Measurements from ENCODE around the gene SRMS. TPM values are rescaled to one million over a fixed set of nuclear protein-coding genes. Genes with fewer than 3 reads are reported as not detected.

Gene SRMS
- total and polyA plus RNA-seq, 7 donors = 0.19 to 2.4 TPM; not detected in 5

GRCh38 chr20:63497138-63497945, 50.2 kb downstream of the SRMS start:
- TF ChIP-seq POLR2AphosphoS5 (IDR thresholded peaks at IDR 0.05) (no peak), EP300 (IDR thresholded peaks at IDR 0.05) (no peak), CTCF (IDR thresholded peaks at IDR 0.05) (no peak)

GRCh38 chr20:63496596-63497120, 50.9 kb downstream of the SRMS start:
- Histone ChIP-seq H3K4me3 (peak overlapping the region in 3 of 4 donors; percentile 34 to 40 (median 38)), H3K9me3 (no peaks in the 10 kb centered on the region), H3K27ac (no peak overlapping the region), H3K36me3 (no peaks in the 10 kb centered on the region), H3K4me1 (peaks cover 0 to 33% (median 26%) of the 10 kb centered on the region in 4 donors), H3K27me3 (peaks cover 31 to 63% (median 47%) of the 10 kb centered on the region in 3 donors)
- TF ChIP-seq CTCF (IDR thresholded peaks at IDR 0.05) = no peak
- intact Hi-C loops (cut with DNase I) = loop anchor here (1.0 kb wide), 1 partner anchor 23 kb away; no protein-coding TSS in a partner anchor
- DNase-seq = peak; percentile 65
- WGBS, 2 donors = 46 to 64% methylated on average over 16 of the region's 16 CpGs

More at GRCh38 chr20:63497138-63497945, 50.2 kb downstream of the SRMS start:
- no peak overlapping the region for H3K27ac ChIP-seq
- no peaks in the 10 kb centered on the region for H3K36me3 ChIP-seq
- no peaks in the 10 kb centered on the region for H3K9me3 ChIP-seq
- peak; percentile 64 for DNase-seq
- H3K4me1 ChIP-seq = peaks cover 0 to 38% (median 29%) of the 10 kb centered on the region in 4 donors
- intact Hi-C loops (cut with DNase I) = no loop called here
- H3K4me3 ChIP-seq = no peak overlapping the region
- H3K27me3 ChIP-seq = peaks cover 31 to 69% (median 47%) of the 10 kb centered on the region in 3 donors
- 54 to 65% methylated on average over 20 of the region's 20 CpGs for WGBS, 2 donors

- peaks cover 31 to 63% (median 47%) of the 10 kb centered on the region in 3 donors for H3K27me3 ChIP-seq
- DNase-seq = peak; percentile 81
- 19 to 25% methylated on average over 48 of the region's 48 CpGs for WGBS, 2 donors
- H3K36me3 ChIP-seq = no peaks in the 10 kb centered on the region
- TF ChIP-seq CTCF (IDR thresholded peaks at IDR 0.05) = peak; percentile 58 to 96 (median 81)
- no peak for TF ChIP-seq POLR2A (IDR thresholded peaks at IDR 0.05)
- no peak for TF ChIP-seq EP300 (IDR thresholded peaks at IDR 0.05)
- no peak for TF ChIP-seq POLR2AphosphoS5 (IDR thresholded peaks at IDR 0.05)
- peaks cover 0 to 31% (median 26%) of the 10 kb centered on the region in 4 donors for H3K4me1 ChIP-seq
- no peak overlapping the region for H3K27ac ChIP-seq
- H3K9me3 ChIP-seq = no peaks in the 10 kb centered on the region
- intact Hi-C loops (cut with DNase I) = loop anchor here (1.0 kb wide), 1 partner anchor 23 kb away; no protein-coding TSS in a partner anchor
- peak overlapping the region in 3 of 4 donors; percentile 34 to 40 (median 38) for H3K4me3 ChIP-seq
These were observed 51.6 kb downstream of the SRMS start for GRCh38 chr20:63495741-63496595.

- H3K4me1 ChIP-seq = peaks cover 0 to 31% (median 26%) of the 10 kb centered on the region in 4 donors
- no peak for DNase-seq
- H3K36me3 ChIP-seq = no peaks in the 10 kb centered on the region
- intact Hi-C loops (cut with DNase I) = no loop called here
- no peaks in the 10 kb centered on the region for H3K9me3 ChIP-seq
- no peak overlapping the region for H3K27ac ChIP-seq
- no peak for TF ChIP-seq POLR2A (IDR thresholded peaks at IDR 0.05)
- no peak for TF ChIP-seq EP300 (IDR thresholded peaks at IDR 0.05)
- no peak for TF ChIP-seq POLR2AphosphoS5 (IDR thresholded peaks at IDR 0.05)
- TF ChIP-seq CTCF (IDR thresholded peaks at IDR 0.05) = no peak
- peaks cover 30 to 63% (median 47%) of the 10 kb centered on the region in 3 donors for H3K27me3 ChIP-seq
- no peak overlapping the region for H3K4me3 ChIP-seq
- WGBS, 2 donors = 70 to 84% methylated on average over 8 of the region's 8 CpGs
These were observed 52.3 kb downstream of the SRMS start for GRCh38 chr20:63495167-63495720.
